Activated CD4-positive, alpha-beta T cell treated with anti-CD3 and anti-CD28 coated beads for 1 hour (primary cell): ENCODE data around the gene DLEC1.
"Not testable (repeated sequence)": the region's sequence is repeated elsewhere in the genome, so short reads cannot be mapped to it uniquely, and the experiment has no call there.

Experiments used
- DNase-seq: peaks from one replicate; pipeline ENCODE4 v3.0.0-alpha.2; 2020

DLEC1 gene

GRCh38 chr3:38020342-38020726 is 18.7 kb upstream of the DLEC1 start:
- no peak for DNase-seq

GRCh38 chr3:38021196-38021595 is 17.8 kb upstream of the DLEC1 start:
- no peak for DNase-seq

GRCh38 chr3:38022301-38022700 is 16.7 kb upstream of the DLEC1 start:
- DNase-seq, result no peak

GRCh38 chr3:38022896-38023709 is 15.9 kb upstream of the DLEC1 start:
- peak; percentile 7 for DNase-seq

GRCh38 chr3:38026856-38027255 is 12.2 kb upstream of the DLEC1 start:
- DNase-seq, result no peak

- no peak for DNase-seq
Measured at GRCh38 chr3:38027466-38028465, 11.2 kb upstream of the DLEC1 start.

GRCh38 chr3:38028621-38029361 is 10.2 kb upstream of the DLEC1 start:
- no peak for DNase-seq

- DNase-seq, result no peak
Measured at GRCh38 chr3:38029400-38030125, 9.4 kb upstream of the DLEC1 start, which contains the start of gene PLCD1. Gene PLCD1, minus strand, starts transcription at chr3:38029642. Its CDS starts 103 bp downstream, at chr3:38029539.

DNA sequence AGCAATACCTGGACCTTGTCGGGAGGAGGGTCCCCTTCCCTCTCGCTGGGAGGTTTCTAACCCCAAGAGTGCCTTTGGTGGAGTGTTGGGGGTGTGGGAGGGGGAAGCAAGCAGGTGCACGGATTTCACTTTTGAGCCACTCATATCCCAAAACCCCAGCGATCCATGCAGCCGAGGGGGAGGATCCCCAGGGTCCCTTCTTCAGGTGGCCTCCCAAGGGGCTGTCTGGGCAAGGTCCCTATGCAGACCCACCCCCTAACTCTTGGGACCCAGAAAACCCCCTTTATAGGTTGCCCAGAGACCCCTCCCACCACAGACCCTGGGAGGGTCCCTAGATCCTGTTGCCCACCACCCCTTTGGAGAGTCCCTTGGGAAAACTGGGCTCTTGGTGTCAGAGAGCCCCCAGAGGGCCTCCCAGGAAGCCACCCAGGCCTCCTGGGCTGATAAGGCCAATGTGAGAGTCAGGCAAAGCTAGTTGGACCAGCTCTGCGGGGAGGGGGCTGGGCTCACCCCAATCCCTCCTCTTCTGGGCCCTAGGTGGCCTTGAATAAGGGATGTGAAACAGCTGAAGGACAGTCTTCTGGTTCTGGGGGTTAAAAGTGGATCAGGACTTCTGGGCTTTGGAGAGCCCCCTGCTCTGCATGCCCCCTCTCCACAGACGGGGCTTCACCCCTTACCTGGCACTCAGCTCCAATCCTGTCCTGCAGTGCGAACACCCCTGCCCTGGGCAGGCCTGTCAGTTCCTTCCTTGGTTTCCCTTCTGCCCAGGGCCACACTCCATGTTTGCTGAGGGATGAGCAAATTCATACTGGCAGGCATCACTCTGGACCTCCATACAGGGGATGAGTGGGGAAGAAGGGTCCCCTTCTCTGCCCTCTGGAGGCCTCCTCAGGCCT is 8.6 kb upstream of the DLEC1 start:
- no peak for DNase-seq

- DNase-seq, result peak; percentile 42
Measured at GRCh38 chr3:38031022-38031994, 7.7 kb upstream of the DLEC1 start.

DNA sequence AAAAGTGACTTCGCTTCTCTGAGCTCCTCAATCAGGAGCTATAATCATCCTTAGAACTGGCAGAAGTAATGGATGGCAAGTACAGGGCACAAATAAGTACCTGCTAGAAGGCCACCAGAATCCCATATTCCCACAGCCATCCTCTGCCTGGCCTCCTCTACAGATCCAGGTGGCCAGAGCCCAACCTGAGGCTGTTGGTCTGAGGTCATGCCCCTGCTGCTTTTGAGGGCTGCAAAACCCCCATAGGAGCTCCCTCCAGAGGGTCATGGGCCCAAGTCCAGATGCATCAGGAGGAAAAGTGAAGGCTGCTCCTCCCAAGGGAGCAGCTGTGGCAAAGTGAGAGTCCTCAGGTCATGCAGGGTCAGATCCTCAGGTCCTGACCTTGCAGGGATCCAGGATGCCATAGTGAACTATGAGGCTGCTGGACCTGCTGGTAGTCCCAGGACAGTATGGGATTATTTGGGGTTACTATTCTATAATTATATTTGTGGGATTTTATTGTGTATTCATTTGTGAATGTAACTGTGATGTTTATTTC is 6.6 kb upstream of the DLEC1 start:
- DNase-seq, result no peak

GRCh38 chr3:38033586-38033985 is 5.4 kb upstream of the DLEC1 start:
- not testable (repeated sequence) for DNase-seq

DNA sequence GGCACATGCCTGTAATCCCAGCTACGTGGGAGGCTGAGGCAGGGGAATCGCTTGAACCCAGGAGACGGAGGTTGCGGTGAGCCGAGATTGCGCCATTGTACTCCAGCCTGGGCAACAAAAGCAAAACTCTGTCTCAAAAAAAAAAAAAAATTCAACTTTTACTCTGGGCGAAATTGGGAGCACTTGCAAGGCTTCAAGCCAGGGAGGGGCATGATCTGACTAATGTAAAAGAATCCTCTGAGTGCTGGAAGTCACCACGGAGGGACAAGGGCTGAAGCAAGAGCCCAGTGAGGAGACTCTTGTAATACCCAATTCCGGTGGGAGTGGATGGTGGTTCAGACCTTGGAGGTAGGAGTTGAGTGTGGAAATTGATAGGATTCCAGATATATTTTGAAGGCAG is 4.7 kb upstream of the DLEC1 start:
- DNase-seq, result not testable (repeated sequence)

DNA sequence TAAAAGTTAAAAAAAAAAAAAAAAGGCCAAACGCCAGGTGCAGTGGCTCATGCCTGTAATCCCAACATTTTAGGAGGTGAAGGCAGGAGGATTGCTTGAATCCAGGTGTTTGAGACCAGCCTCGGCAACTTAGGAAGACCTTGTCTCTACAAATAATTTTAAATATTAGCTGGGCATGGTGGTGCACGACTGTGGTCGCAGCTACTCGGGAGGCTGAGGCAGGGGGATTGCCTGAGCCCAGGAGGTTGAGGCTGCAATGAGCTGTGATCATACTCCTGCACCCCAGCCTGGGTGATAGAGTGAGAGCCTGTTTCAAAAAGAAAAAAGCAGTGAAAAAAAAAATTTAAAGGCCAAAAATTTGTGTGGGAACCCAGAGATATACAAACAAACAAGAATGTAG is 2.7 kb upstream of the DLEC1 start:
- no peak for DNase-seq

GRCh38 chr3:38036906-38037305 is 2.1 kb upstream of the DLEC1 start:
- no peak for DNase-seq

GRCh38 chr3:38038447-38038911 is 529 bp upstream of the DLEC1 start:
- DNase-seq, result no peak

DNA sequence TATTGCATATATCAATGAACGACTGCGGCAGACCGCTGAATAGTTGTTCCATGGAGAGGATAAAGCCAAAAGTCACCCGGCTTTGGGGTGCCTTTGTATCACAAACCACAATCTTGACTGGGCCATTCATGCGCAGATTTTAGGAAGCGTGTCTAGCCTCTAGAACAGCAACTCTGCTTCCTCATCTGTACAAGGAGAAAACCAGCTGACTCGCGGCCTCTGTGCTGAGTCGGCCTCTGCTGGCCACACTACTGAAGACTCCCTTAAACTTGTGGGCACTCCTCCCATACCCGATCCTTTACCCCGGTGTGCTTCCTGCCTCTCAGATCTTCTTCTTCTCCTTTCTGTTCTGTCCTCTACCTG is 872 bp downstream of the DLEC1 start:
- DNase-seq, result peak; percentile 38

GRCh38 chr3:38040401-38040800 is 1.4 kb downstream of the DLEC1 start:
- no peak for DNase-seq

DNA sequence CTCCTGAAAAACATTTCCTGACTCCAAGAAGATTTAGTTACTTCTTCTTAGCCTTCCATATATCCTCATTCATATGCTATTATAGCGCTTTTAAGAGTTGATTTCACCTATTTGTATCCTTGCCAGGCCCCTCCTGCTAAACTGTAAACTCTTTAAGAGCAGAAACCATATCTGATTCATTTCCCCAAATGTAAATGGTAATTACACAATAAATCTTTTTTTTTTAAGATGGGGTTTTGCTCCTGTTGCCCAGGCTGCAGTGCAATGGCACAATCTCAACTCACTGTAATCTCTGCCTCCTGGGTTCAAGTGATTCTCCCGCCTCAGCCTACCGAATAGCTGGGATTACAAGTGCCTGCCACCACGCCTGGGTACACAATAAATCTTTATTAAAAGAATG is 4.5 kb downstream of the DLEC1 start:
- no peak for DNase-seq

- no peak for DNase-seq
Measured at GRCh38 chr3:38046027-38046426, 7.0 kb downstream of the DLEC1 start.
